PFSK-1 (cell line): ENCODE results near the gene DEFB119.

Source experiments
- POLR2AphosphoS5 ChIP-seq: IDR thresholded peaks from 2 replicates; pipeline ENCODE4 v1.6.1; 2012; ENCODE audit warnings: low read depth, mild to moderate bottlenecking, control low read depth, low read length, moderate library complexity
- SIN3A ChIP-seq: IDR thresholded peaks from 2 replicates; pipeline ENCODE4 v1.6.1; 2012; ENCODE audit warnings: mild to moderate bottlenecking, low read length, moderate library complexity, borderline replicate concordance; ENCODE audit not compliant: insufficient read depth
- TAF1 ChIP-seq: IDR thresholded peaks from 2 replicates; pipeline ENCODE4 v1.6.1; 2012; ENCODE audit warnings: low read length, control low read depth, borderline replicate concordance; ENCODE audit not compliant: insufficient read depth
- TF ChIP-seq, protein P1 (sequence below), 2 experiments: IDR thresholded peaks; 2 replicates each; pipeline versions ENCODE4 v1.6.1 to v1.8.0; 2011 to 2012; ENCODE audit warnings: low read depth in 2 of 2, low read length in 2 of 2, control low read depth in 1 of 2, inconsistent platforms in 1 of 2, mild to moderate bottlenecking in 1 of 2, moderate library complexity in 1 of 2; ENCODE audit not compliant: insufficient read depth in 1 of 2

DNA sequence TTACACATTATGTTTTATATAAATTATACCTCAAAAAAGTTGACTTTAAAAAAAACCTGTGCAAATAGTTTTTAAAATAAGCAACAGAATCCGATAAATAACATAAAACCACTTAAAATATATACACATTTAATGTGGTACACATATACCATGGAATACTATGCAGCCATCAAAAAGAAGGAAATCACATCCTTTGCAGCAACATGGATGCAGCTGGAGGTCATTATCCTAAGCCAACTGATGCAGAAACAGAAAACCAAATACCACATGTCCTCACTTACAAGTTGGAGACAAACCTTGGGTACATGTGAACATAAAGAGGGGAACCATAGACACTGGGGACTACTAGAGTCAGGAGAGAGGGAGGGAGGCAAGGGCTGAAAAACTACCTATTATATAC, 19.6 kb upstream of the DEFB119 start:
- TF ChIP-seq SIN3A, result no peak
- TF ChIP-seq TAF1, result no peak
- no peak for TF ChIP-seq POLR2AphosphoS5
- TF ChIP-seq, protein P1, sequence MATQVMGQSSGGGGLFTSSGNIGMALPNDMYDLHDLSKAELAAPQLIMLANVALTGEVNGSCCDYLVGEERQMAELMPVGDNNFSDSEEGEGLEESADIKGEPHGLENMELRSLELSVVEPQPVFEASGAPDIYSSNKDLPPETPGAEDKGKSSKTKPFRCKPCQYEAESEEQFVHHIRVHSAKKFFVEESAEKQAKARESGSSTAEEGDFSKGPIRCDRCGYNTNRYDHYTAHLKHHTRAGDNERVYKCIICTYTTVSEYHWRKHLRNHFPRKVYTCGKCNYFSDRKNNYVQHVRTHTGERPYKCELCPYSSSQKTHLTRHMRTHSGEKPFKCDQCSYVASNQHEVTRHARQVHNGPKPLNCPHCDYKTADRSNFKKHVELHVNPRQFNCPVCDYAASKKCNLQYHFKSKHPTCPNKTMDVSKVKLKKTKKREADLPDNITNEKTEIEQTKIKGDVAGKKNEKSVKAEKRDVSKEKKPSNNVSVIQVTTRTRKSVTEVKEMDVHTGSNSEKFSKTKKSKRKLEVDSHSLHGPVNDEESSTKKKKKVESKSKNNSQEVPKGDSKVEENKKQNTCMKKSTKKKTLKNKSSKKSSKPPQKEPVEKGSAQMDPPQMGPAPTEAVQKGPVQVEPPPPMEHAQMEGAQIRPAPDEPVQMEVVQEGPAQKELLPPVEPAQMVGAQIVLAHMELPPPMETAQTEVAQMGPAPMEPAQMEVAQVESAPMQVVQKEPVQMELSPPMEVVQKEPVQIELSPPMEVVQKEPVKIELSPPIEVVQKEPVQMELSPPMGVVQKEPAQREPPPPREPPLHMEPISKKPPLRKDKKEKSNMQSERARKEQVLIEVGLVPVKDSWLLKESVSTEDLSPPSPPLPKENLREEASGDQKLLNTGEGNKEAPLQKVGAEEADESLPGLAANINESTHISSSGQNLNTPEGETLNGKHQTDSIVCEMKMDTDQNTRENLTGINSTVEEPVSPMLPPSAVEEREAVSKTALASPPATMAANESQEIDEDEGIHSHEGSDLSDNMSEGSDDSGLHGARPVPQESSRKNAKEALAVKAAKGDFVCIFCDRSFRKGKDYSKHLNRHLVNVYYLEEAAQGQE (IDR thresholded peaks at IDR 0.05; ENCODE audit: insufficient read depth in 1 of 2, low read depth in 2 of 2, low read length in 2 of 2), result no peak
